GM18508 (cell line): ENCODE results near the gene FBXL16.

Experiments
- ATAC-seq: cut with Tn5 transposase; IDR thresholded peaks from one replicate; pipeline ENCODE4 v1.9.1; 2021; ENCODE audit warnings: moderate number of reproducible peaks; ENCODE audit not compliant: insufficient read depth, unreplicated experiment

FBXL16 gene

DNA sequence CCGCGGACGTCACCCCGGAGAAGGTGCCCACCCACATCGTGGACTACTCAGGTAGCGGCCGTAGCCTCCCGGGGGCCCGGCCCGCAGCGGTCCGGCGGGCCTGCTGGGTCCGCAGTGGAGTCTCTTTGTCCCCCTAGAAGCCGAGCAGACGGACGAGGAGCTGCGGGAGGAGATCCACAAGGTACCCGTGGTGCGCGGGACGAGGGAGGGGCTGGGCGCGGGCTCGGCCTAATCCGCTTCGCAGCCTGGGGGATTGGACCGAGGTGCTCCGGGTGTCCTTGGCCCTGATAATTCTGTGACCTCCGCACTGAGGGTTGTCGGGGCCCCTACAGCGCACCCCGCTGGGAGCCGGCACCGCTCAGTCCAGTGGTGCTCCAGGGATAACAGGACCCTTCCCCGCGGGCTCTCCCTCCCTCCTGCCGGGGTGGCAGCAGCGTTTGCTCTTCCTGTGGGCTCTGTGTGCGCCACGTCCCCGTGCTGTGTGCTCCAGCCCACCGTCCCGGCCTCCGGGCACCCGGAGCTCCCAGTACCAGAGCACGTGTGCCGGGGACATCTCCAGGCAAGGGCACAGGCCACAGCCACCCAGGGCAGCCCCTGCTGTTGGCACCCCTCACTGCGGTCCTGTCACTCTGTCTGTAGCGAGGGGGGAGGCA, 37.0 kb downstream of the FBXL16 start:
- no peak for ATAC-seq

- ATAC-seq: no peak
These were observed 37.7 kb downstream of the FBXL16 start, which contains the start of gene RHOT2 for GRCh38 chr16:667780-668518. Gene RHOT2 (plus strand): TSS chr16:668132. CDS start chr16:668200, 68 bp downstream.

- ATAC-seq: no peak
These were observed 38.4 kb downstream of the FBXL16 start for GRCh38 chr16:667113-667779.

GRCh38 chr16:666572-666971, 39.0 kb downstream of the FBXL16 start:
- no peak for ATAC-seq

GRCh38 chr16:662597-662996, 43.0 kb downstream of the FBXL16 start:
- no peak for ATAC-seq

DNA sequence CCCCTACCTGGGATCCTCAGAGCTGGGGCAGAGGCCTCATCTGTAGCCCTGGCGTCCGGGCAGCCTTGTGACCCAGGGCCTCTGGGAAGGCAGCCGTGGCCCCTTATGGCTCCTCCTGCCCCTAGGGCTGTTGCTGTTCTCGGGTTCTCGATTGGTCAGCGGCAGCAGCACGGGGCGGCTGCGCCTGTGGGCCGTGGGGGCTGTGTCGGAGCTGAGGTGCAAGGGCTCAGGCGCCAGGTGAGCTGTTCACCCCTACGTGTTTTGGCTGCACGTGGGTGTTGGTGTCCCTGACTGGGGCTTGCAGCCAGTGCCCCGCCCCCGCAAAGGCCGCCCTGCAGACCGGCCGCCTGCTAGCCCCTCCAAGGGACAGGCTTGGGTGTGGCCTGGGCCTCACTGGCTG, 43.5 kb downstream of the FBXL16 start:
- no peak for ATAC-seq

GRCh38 chr16:661184-661821, 44.3 kb downstream of the FBXL16 start:
- no peak for ATAC-seq

DNA sequence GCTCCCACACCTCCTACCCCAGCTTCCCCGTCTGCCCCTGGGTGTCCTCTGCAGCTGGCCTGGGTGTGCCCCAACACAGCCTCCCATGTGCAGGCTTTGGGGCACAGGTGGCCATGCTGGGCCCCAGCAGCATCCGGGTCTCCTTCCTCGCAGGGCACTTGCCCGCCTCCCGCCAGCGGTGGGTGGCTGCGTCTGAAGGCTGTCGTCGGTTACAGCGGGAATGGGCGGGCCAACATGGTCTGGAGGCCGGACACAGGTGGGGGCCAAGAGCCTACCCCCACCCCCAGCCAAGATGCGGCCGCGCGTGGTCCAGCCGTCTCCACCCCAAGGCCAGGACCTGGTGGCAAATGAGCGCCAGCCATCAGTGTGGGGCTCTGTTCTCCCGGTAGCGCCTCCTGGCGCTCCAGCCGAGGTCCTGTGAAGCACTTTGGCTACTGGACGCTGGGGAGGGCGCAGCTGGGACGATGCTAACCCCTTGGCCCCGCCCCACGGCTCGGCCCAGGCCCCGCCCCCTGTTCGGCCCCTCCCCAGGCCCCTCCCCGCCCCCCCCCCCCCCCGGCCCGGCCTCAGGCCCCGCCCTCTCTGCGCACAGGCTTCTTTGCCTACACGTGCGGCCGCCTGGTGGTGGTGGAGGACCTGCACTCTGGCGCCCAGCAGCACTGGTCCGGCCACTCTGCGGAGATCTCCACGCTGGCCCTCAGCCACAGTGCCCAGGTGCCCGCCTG, 45.0 kb downstream of the FBXL16 start:
- ATAC-seq: no peak

DNA sequence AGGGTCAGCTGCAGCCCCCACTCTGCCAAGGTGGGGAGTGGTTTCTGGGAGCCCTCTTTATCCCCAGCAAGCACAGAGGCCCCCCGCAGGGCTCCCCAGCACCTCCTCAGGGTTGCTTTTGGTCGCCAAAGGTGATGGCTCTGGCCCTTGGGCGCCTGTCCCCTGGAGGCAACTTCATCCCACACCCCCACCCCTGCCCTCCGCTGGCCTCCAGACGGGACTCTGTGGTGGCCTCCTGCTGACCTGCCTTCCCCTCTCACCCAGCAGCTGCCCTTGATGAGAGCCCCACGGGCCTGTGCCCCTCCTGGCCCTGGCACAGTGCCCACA, 45.5 kb downstream of the FBXL16 start:
- ATAC-seq: no peak

DNA sequence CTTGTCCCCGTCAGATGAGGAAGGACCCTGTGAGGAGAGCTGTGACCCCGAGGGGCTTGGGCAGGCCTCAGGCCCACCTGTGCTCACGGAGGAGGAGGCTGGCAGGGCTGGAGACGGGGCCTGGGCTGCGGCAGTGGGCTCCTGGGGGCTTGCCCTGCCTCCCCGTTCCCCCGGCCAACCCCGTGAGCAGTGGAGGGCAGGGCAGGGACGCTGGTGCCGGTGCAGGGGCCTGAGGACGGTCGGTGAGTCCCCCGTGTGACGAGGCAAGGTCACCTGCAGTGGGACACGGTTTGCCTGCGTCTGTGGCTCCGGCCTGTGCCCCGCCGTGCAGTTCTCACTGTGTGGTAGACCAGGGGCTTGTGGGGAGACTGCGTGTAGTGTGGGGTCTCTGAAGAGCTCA, 46.0 kb downstream of the FBXL16 start:
- no peak for ATAC-seq

GRCh38 chr16:658679-659571, 46.7 kb downstream of the FBXL16 start:
- ATAC-seq: no peak

- no peak for ATAC-seq
These were observed 48.1 kb downstream of the FBXL16 start for GRCh38 chr16:657487-657886.

DNA sequence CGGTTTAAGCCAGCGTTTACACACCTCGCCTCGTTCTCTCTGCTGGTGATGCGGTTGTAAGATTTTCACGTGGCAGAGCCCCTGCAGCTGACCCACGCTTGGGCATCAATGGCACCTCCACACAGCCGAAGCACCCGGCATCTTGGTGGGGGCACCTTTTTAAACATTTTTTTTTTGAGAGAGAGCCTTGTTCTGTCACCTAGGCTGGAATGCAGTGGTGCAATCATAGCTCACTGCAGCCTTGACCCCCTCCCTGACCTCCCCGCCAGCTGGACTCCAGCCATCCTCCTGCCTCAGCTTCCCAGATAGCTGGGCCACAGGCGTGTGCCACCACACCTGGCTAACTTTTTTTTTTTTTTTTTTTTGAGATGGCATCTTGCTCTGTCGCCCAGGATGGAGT, 51.6 kb downstream of the FBXL16 start:
- ATAC-seq: no peak

DNA sequence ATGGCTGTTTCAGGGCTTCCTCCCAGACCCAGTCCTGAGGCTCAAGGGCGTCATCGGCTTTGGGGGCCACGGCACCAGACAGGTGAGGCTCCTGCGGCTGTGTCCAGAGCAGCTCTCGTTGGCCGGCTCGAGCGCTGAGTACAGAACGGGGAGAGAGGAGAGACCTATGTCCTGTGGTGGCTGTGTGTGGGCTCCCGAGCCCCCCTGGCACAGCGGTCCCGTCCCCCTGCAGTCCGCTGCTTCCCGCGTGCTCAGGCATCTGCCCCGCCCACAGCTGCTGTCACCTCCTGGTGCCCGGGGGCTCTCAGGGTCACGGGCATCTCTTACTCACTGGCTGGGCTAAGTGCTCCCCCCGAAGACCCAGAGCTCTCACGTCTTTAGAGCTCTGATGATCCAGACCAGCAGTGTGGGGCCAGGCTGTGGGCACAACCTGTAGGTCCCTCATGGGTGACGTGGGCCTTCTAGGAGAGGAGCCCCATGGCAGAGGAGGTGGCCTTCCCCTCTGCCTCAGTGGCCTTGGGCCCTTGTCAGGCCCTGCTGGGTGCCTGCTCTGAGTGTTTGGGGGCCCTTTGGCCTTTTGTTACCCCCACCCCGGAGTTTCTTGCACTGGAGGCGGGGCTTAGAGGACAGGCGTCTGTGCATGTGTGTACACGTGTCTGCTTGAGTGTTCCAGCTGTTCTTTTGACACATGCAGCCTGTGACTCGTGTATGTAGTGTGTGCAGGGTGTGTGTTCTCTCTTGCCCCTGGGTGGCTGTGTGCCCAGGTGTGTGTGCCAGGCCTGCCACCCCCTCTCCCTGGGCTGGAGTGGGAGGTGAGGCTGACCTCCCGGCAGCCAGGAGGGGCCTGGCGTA, 52.9 kb downstream of the FBXL16 start:
- no peak for ATAC-seq

GRCh38 chr16:651844-652243, 53.8 kb downstream of the FBXL16 start:
- no peak for ATAC-seq

DNA sequence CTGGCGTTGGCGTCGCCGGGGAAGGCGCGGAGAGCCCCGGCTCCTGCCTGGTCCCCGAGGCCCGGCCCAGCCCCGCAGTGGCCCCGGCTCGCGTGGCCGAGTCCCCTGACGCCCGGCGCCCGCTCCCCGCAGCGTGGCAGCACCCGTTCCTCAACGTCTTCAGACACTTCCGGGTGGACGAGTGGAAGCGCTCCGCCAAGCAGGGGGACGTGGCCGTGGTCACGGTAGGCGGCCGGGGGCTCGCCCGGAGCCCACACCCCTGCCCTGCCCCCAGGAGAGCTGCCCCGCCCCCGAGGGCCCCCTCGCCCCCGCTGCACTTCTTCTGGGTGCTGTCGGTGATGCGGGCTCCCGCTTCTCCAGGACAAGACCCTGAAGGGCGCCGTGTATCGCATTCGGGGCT, 56.0 kb downstream of the FBXL16 start:
- no peak for ATAC-seq

DNA sequence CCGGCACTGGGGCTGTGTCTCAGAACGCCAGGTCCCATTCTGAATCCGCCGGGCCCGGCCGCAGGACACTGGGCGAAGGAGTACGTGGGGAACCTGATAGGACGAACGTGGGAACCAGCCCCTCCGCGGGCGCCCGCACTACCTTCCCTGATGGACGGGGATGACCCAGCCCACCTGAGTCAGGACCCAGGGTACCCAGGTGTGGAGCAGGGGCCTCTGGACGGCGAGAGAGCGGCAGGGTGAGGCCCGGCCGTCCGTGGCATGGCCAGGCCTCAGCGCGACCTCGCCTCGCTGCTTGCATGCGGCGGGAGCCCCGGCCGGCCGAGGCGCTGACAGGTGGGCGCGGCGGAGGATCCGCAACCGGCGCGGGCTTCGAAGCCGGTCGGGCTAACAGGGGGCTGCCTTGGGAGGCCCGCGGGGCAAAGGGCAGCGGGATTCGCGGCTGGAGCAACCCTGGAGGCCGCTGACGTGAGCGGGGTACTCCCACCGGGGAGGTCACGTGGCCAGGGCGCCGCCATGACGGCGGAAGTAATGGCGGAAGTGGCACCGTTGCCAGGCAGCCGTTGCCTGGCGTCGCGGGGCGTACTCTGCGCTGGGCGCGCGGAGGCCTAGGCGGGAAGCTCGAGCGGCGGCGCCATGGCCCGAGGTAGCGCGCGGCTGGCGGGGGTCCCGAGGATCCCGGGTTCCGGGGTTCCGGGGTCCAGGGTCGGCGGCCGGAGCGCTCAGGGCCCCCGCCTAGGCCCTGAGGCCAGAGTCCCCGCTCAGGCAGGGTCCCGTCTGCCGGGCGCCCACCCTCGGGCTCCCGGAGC, 56.6 kb downstream of the FBXL16 start, which contains the start of gene WDR90:
WDR90 (plus strand) TSS at position 585 of the 809 bp plus-strand sequence; CDS start at position 637, 52 bp downstream.
- peak; percentile 43 for ATAC-seq
